Activated CD4-positive, alpha-beta memory T cell treated with anti-CD3 and anti-CD28 coated beads, Interleukin-2, amount 10 ng/mL, durations not matched to agents 7 days and 5 days (primary cell): ENCODE results near the gene PTRH1. TPM values are rescaled to one million over a fixed set of nuclear protein-coding genes. Genes with fewer than 3 reads are reported as not detected.

ENCODE experiments used
- total RNA-seq, 2 experiments: library from RNA; stranded (reverse); gene quantifications; one replicate each; pipeline ENCODE4 v1.2.3, GENCODE V29; 2021

Gene PTRH1
- total RNA-seq, 2 experiments from 2014 or later = 10.5 to 12.0 TPM

Other genes with a start within 250 kb of the PTRH1 start
- 10 to 100 TPM; 23.2 to 23.4 TPM for gene STXBP1, start 103.4 kb downstream of the PTRH1 start, total RNA-seq
- gene CFAP157, start 8.7 kb downstream of the PTRH1 start, total RNA-seq = not detected
- 1 to 10 TPM; 5.0 to 5.2 TPM for gene TTC16, start 416 bp upstream of the PTRH1 start, total RNA-seq
- 10 to 100 TPM; 20.6 to 23.3 TPM for gene TOR2A, start 19.6 kb upstream of the PTRH1 start, total RNA-seq
- gene SH2D3C, start 63.0 kb upstream of the PTRH1 start, total RNA-seq = 10 to 100 TPM; 80.8 to 81.9 TPM
- 100 to 1,000 TPM; 112 to 115 TPM for gene CDK9, start 70.4 kb upstream of the PTRH1 start, total RNA-seq
- 10 to 100 TPM; 65.6 to 65.8 TPM for gene FPGS, start 87.2 kb upstream of the PTRH1 start, total RNA-seq
- gene ENG, start 139.0 kb upstream of the PTRH1 start, total RNA-seq = 10 to 100 TPM; 13.1 to 14.1 TPM
- 10 to 100 TPM; 80.9 to 81.9 TPM for gene AK1, start 162.0 kb upstream of the PTRH1 start, total RNA-seq
- gene ST6GALNAC6, start 183.9 kb upstream of the PTRH1 start, total RNA-seq = 100 to 1,000 TPM; 141 to 146 TPM
- gene ST6GALNAC4, start 201.4 kb upstream of the PTRH1 start, total RNA-seq = 10 to 100 TPM; 19.4 to 21.5 TPM
- gene PIP5KL1, start 215.1 kb upstream of the PTRH1 start, total RNA-seq = 1 to 10 TPM; 1.5 to 1.9 TPM
- 10 to 100 TPM; 48.2 TPM for gene DPM2, start 222.2 kb upstream of the PTRH1 start, total RNA-seq